Measurements from ENCODE around the gene HOXB4.

The HOXB4 gene

DNA sequence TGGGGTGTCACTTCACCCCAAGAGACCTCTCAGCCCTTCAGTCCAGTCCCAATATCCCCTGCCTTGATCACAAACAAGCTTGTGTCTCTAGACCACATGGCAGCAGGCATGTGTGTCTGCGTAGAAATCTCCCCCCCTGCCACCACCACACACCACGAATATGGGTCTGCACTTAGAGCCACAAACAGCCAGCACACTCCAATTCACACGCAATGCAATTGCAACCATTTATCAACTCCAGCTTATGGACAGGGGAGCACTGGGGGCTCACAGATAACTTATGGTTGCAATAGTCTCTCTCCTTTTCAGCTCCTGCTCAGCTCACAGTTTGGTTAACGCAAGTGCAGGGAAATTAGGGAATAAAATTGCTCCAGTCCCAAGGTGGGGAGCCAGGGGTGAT is 45.4 kb upstream of the HOXB4 start:
- TF ChIP-seq, protein P1, sequence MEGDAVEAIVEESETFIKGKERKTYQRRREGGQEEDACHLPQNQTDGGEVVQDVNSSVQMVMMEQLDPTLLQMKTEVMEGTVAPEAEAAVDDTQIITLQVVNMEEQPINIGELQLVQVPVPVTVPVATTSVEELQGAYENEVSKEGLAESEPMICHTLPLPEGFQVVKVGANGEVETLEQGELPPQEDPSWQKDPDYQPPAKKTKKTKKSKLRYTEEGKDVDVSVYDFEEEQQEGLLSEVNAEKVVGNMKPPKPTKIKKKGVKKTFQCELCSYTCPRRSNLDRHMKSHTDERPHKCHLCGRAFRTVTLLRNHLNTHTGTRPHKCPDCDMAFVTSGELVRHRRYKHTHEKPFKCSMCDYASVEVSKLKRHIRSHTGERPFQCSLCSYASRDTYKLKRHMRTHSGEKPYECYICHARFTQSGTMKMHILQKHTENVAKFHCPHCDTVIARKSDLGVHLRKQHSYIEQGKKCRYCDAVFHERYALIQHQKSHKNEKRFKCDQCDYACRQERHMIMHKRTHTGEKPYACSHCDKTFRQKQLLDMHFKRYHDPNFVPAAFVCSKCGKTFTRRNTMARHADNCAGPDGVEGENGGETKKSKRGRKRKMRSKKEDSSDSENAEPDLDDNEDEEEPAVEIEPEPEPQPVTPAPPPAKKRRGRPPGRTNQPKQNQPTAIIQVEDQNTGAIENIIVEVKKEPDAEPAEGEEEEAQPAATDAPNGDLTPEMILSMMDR (IDR thresholded peaks at IDR 0.05; ENCODE audit: low read depth, low read length): no peak
- H3K4me3 ChIP-seq (ENCODE audit: low read depth, low read length): no peak overlapping the region

DNA sequence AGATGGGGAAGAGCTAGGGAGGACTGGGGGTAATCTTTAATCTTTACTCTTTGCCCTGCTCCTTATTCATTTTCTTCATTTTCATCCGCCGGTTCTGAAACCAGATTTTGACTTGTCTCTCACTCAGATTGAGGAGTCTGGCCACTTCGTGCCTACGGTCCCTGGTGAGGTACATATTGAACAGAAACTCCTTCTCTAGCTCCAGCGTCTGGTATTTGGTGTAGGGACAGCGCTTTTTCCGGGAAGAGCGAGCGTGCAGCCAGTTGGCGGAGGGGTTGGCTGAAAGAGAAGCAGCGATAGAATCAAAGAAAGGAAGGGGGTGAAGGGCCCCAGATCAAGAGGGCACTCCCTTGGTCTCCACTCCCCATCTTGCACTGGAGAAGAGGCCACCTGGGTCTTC is 44.7 kb upstream of the HOXB4 start:
- TF ChIP-seq, protein P1 (IDR thresholded peaks at IDR 0.05; ENCODE audit: low read depth, low read length): no peak
- H3K4me3 ChIP-seq (ENCODE audit: low read depth, low read length): no peak overlapping the region

DNA sequence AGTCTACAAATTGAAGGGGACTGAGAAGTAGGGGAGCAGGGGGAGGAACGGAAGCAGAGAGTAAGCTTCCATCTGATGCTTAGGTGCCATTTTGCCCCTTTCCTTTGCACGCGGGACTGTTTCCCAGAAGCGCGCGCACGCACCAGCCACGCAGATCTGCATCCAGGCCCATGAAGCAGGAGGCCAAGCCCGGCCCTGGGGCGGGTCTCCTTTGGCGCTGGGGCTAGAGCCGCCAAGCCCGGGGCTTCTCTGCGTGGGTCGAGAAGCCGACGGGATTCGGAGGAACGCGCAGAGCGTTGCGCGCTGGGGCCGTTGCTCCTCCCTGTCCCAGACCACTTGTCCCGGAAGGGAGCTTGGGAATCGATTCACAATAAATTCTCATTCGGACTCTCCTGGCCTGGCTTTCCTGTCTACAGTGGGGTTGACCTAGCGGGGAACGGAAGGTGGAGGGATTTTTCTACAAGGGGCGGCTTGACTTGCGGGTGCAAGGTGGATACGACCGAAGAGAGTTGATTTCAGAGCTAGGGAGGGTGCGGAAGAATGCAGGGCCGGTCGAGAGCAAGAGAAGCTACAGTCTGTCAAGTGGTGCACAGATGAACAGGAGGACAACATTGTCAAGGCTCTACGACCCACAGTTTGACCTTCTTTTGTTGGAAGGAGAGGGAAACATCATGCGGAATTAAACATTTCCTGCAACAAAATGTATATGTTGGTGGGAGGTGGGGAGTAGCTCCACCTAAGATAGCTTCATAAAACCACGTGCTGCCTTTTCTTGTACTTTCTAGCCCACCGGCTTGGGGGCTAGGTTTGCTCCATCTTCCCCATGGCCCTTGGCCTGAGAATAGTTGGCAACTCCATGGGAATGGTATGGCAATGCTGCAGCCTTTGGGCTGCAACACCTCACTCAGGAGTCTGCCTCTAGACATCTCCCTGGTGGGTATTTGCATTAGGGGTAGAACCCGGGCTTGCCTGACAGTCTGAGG is 43.6 kb upstream of the HOXB4 start:
- TF ChIP-seq, protein P1 (IDR thresholded peaks at IDR 0.05; ENCODE audit: low read depth, low read length): no peak
- no peak overlapping the region for H3K4me3 ChIP-seq (ENCODE audit: low read depth, low read length)

DNA sequence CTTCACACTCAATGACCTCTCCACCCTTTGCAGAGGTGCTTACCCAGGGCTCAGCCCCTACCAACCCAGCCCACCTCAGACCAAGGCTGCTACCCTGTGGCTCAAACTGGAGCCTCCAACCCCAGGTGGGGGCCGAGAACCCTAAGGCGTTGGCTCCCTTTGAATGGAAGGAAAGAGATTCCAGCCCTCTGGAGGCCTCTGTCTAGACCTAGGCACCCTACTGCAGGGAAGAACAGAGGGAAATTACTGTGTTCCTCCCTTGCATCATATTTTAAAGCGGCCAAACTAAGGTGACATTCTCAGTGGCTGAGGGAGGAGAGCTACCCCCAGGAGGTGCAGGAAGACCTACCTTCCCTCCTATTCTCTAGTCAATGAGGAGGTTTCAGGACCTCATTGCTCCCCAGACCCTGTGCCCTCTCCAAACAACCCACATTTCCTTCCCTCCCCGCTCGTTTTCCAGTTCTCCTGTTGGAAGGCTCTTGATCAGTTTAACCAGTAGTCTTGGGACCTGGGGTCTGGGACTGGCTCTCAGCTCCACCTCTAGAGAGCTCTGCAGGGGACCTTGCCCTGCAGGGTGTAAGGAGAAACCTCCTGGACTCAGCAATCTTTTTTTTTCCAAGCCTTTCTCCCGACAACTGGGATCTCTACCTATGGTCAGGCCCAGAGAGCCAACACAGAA is 42.5 kb upstream of the HOXB4 start:
- TF ChIP-seq, protein P1 (IDR thresholded peaks at IDR 0.05; ENCODE audit: low read depth, low read length): no peak
- no peak overlapping the region for H3K4me3 ChIP-seq (ENCODE audit: low read depth, low read length)

DNA sequence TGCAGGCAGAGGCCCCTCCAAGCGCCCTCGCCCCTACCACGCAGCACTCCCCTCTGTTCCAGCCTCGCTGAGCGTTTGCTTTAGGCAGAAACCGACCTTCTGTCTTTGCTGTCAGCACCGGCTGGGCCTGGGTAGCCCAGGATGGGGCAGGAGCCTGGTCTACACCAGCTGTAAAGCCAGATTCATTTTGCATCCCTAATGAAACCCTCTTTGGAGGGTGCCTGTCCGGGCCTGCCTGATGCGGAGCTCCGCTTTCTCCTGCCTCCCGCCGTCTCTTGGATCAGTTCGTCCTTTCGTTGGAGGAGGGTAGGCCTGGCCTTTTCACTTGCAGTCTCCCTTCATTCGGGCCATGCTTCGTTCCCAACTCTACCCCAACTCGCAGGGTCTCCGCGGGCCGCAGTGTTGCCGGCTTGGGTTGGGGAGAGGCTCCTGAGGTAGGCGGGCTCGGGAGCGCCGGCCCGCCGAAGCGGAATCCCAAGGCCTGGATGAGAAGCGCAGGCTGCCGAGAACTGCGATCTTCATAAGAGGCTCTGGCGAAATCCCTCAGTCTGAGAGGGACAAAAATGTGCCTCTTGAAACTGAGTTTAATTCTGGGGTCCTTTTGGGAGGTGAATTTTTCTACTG is 41.8 kb upstream of the HOXB4 start:
- H3K4me3 ChIP-seq (ENCODE audit: low read depth, low read length): no peak overlapping the region
- TF ChIP-seq, protein P1 (IDR thresholded peaks at IDR 0.05; ENCODE audit: low read depth, low read length): no peak

DNA sequence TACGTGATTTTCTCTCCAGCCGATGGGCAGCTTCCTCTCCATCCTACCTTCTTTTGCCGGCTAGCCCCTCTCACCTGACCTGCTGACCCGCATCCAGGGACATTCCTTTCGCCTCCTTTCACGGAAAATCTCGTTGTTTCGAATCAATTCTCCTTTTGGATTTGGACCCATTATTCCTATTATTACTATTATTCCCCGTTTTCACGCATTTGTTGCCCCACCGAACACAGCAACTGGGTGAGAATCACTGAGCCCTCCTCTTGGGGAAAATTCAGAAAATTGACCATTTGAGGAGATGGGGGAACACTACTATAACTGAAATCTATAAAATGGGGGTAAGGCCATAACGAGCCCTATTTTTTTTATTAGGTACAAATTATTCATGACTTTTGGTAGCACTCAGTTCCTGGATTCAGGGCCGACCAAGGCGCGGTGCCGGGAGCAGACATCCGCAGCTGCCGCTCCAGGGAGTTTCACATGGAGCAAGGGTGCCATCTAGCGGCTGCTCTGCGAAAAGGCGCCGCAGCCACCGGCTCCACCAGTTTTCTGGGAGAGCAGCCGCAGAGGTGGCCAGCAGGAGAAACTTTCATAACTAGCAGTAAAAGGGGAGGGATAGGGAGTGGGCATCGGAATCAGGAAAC is 40.2 kb upstream of the HOXB4 start:
- no peak overlapping the region for H3K4me3 ChIP-seq (ENCODE audit: low read depth, low read length)
- TF ChIP-seq, protein P1 (IDR thresholded peaks at IDR 0.05; ENCODE audit: low read depth, low read length): peak; percentile 90
